ENCODE measurements around the gene PHF3. TPM values are rescaled to one million over a fixed set of nuclear protein-coding genes. Genes with fewer than 3 reads are reported as not detected.

Gene PHF3
- total RNA-seq, 1 experiment from 2014 or later, result 66.6 TPM

- no peak for DNase-seq
- H2AK5ac ChIP-seq (ENCODE audit: insufficient read length, low read length), result no peak overlapping the region
- H4K8ac ChIP-seq (replicated peaks; ENCODE audit: insufficient read length, low read depth, low read length), result no peak overlapping the region
- H3K79me2 ChIP-seq (ENCODE audit: insufficient read depth, low read length), result peaks cover 30% of the 10 kb centered on the region; the same call in 1 of the 2 replicates
- no peak overlapping the region for H3K27ac ChIP-seq (ENCODE audit: insufficient read length, low read depth, low read length)
- H3K18ac ChIP-seq (ENCODE audit: insufficient read length, low read depth, low read length), result no peak overlapping the region
- H3K4me2 ChIP-seq (ENCODE audit: insufficient read depth, insufficient read length, low read length), result no peak overlapping the region
- no CpG with 5 or more reads among the region's 2 CpGs for WGBS (ENCODE audit: extremely low coverage, insufficient read length, low lambda C conversion rate)
- no peak overlapping the region for H2BK12ac ChIP-seq (ENCODE audit: insufficient read length, low read depth, low read length)
- Mint-ChIP-seq H3K4me1 (peaks cover 10 to 18% of the 10 kb centered on the region in 2 experiments), H3K36me3 (ENCODE audit: insufficient read depth in 1 of 3, low read depth in 3 of 3) (peaks cover 0 to 5% (median 3%) of the 10 kb centered on the region in 3 experiments; a peak in 4 of 7 replicates), H3K27ac (no peak overlapping the region), H3K27me3 (ENCODE audit: low read depth) (no peaks in the 10 kb centered on the region), H3K4me3 (no peak overlapping the region), H3K9me3 (no peaks in the 10 kb centered on the region)
- H3K23me2 ChIP-seq (ENCODE audit: insufficient read length, low read depth, low read length, poor library complexity, severe bottlenecking), result no peaks in the 10 kb centered on the region
- H3K4ac ChIP-seq (ENCODE audit: low read depth, low read length), result no peak overlapping the region
- no peak overlapping the region for H4K5ac ChIP-seq (ENCODE audit: insufficient read length, low read depth, low read length)
- no peaks in the 10 kb centered on the region for H3K4me1 ChIP-seq (ENCODE audit: insufficient read depth, low read length)
- H3K9ac ChIP-seq (ENCODE audit: extremely low read depth, insufficient read length, low read length), result no peak overlapping the region
- no peak overlapping the region for H2BK15ac ChIP-seq (ENCODE audit: low read depth, low read length)
- no peaks in the 10 kb centered on the region for H3K27me3 ChIP-seq (ENCODE audit: insufficient read depth, low read length)
- no peak overlapping the region for H3K14ac ChIP-seq (ENCODE audit: insufficient read depth, low read length)
- H2BK120ac ChIP-seq (ENCODE audit: low read depth, low read length, poor library complexity, severe bottlenecking), result no peak overlapping the region
- no peak overlapping the region for H2BK5ac ChIP-seq (ENCODE audit: insufficient read length, low read length)
- no peak overlapping the region for H3K56ac ChIP-seq (ENCODE audit: insufficient read length, low read depth, low read length)
- no peak overlapping the region for H4K91ac ChIP-seq (ENCODE audit: insufficient read length, low read depth, low read length)
- H2BK20ac ChIP-seq (ENCODE audit: low read depth, low read length, poor library complexity, severe bottlenecking), result no peak overlapping the region
- H4K20me1 ChIP-seq (ENCODE audit: control insufficient read depth, insufficient read depth, insufficient read length), result peaks cover 2% of the 10 kb centered on the region
- H3K79me1 ChIP-seq (ENCODE audit: insufficient read depth, low read depth, low read length, poor library complexity, severe bottlenecking), result no peaks in the 10 kb centered on the region
- H3K23ac ChIP-seq (ENCODE audit: insufficient read length, low read depth, low read length), result no peak overlapping the region
- no peak for TF ChIP-seq CTCF (conservative IDR thresholded peaks at IDR 0.05)
- H2AFZ ChIP-seq (ENCODE audit: low read length), result no peak overlapping the region
- H3K9me3 ChIP-seq (ENCODE audit: control insufficient read depth, low read depth, low read length), result no peaks in the 10 kb centered on the region
- H3T11ph ChIP-seq (ENCODE audit: low read length), result no peak overlapping the region
These were observed 13.7 kb downstream of the PHF3 start for GRCh38 chr6:63649269-63649668.

Data from H9 (cell line).